H4 (cell line): ENCODE data around the gene KRT77. TPM values are rescaled to one million over a fixed set of nuclear protein-coding genes. Genes with fewer than 3 reads are reported as not detected.
"Not testable (repeated sequence)": the region's sequence is repeated elsewhere in the genome, so short reads cannot be mapped to it uniquely, and the experiment has no call there.

ENCODE experiments used
- DNase-seq: peaks from one replicate; pipeline ENCODE4 v3.0.0-alpha.2; 2015; ENCODE audit warnings: low spot score
- total RNA-seq: library from RNA; depleted of rRNA; stranded (reverse); fragments of >200 nt; shearing (Covaris generic); gene quantifications from 2 replicates; pipeline ENCODE4 v1.2.3, GENCODE V29; 2014

Gene KRT77
- total RNA-seq, 1 experiment from 2014 or later = not detected

DNA sequence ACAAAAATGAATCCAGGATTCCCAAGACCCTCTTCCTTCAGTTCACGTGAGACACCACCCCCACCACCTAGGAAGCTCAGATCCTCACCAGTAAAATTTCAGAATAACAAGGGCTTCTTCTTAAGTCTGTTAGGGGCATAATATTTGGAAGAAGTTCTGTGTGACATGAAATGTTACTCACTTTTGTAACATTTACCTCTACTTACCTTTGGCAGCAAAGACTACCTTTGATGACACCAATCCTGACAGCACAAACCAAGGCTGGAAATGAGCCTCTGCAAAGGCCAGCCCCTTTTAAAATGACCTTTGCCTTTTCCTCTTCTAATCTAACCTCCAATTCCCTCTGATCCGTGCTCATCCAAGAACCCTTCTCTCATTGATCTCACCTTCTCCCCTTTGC is 19.4 kb upstream of the KRT77 start:
- no peak for DNase-seq

DNA sequence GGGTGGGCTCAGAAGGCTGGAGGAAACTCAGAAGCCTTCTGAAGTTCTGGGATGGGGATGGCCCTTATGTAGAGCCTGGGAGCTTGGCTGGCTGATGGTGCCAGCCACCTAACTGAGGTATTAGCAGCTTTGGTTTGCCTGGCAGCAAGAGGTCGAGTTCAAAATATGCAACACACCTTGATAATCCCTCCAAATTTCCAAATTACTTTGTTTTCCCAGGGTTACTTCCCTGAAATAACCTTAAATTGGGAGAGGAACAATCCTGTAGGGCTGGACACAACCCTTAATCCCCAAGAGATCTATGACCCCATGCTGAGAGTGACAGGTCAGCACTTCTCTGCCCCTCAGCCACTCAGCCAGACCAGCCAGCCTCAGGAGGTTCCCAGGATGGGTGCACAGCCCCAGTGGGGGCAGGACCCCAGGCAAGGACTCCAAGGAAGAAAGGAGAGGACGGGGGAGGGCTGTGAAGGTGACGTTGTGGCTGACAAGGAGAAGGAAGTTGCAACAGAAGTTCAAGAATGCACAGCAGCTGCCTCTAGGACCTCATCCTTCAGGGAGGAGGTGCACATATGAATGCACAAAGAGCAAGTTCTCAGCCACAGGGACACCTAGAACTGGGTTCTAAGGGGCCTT is 18.6 kb upstream of the KRT77 start:
- no peak for DNase-seq

DNA sequence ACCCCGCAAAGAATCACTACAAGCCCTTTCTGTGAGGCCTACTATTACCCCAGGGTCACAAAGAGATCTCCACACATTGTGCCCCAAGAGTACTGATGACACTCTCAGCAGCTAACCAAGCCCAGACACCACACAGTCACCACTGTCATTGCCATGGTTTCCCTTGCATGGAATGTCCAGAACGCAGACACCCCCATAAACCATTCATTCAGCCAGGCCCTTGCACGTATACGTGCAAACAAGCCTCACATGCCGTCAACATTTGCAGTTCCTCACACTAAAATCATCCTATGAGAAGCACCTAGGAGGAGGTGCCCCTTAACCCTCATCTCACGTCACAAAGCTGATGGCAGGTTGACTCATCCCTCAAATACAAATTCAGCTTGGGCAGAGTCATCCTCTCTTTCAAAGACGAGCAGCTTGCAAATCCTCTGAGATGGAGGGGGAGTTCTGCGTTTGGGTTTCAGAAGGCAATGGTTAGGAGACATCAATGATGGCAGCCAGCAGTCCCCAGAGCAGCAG is 17.1 kb upstream of the KRT77 start:
- no peak for DNase-seq

DNA sequence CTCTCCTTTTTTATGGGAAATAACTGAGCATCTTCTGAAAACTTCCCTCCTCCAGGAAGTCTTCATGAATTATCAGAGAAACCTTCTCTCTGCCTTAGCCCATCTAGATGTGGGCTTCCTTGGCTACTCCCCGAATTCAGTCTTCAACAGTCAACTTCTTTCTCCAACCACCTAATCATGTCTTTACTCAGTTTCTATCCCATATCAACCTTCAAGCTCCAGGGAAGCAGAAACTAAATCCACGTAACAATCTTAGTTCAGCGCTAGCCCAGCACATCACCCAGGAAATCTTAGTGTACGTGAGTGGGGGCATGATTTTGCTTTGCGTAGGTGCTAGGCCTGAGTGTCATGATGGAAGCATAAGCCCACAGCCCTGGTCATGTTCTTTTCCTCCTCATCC is 12.7 kb upstream of the KRT77 start:
- DNase-seq = no peak

DNA sequence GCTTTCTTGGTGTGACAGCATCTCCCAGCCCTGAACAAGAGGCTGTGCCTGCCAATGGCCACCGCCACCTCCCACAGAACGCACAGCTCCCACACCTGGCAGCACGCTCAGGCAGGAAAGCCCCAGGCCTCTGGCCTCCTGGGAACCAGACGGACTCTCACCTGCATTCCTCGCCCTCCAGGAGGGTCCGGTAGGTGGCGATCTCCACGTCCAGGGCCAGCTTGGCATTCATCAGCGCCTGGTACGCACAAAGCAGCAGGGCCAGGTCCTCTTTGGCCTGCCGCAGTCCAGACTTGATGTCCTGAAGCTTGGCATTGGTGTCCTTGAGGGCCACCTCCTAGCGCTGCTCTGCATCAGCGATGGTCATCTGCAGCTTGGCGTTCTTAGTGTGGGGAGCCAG is 12.1 kb upstream of the KRT77 start:
- no peak for DNase-seq

DNA sequence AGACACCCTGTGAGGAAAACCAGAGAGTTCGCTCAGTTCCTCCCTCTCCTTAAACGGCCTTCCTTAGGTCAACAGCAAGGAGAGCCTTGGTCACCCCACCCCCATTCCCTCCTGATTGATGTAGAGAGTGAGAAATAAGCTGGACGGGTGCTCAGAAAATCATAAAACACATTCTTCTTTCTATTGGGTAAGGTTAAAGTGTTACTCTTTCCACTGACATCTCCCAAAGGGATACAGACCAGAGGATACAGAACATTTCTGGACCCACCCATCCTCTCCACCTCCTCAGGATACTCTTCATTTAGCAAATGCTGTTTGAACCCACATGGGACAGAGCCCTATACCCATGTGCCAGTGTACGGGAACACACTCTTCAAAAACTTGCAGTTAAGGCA is 11.6 kb upstream of the KRT77 start:
- DNase-seq = no peak

DNA sequence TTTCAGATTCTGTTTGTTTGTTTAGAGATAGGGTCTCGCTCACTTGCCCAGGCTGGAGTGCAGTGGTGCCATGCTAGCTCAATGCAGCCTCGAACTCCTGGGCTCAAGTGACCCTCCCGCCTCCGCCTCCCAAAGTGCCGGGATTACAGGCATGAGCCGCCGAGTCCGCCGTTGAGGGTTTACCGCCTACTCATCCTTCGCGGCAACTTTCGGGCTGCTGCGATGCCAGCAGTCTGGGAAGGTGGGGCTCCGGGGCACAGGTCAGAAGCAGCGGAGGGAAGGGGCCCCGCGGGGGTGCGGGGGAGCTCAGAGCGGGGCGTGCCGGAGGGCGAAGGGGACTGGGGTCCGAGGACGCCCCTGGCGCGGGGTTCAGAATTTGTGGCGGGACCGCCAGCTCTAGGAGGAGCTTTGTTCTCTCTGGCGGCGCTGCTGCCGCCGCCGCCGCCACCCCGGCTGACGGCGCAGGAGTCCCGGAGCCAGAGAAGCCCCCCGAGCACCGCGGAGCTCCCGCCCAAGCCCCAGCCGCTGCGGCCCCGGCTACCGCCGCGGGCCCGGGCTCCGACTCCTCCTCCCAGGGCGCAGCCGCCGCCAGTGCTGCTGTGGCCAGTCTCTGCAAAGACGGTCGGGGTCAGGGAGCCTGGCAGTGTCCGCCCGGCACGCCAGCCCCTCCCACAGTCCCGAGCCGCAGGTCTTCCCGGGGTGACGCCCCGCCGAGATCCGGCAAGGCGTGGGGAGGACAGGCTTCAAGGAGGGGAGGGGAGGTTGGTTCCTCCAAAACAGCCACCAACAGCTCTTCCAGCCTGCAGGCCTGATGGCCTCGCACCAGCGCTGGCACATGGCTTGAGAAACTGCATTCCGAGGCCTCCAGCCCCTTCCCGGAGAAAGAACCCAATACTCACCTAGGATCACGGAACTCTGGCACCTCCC is 10.9 kb upstream of the KRT77 start:
- no peak for DNase-seq

DNA sequence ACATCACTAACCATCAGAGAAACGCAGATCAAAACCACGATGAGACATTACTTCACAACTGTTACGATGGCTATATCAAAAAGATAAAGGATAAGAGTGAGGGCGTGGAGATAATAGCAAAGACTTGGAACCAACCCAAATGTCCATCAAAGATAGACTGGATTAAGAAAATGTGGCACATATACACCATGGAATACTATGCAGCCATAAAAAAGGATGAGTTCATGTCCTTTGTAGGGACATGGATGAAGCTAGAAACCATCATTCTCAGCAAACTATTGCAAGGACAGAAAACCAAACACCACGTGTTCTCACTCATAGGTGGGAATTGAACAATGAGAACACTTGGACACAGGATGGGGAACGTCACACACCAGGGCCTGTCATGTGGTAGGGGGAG is 8.8 kb upstream of the KRT77 start:
- not testable (repeated sequence) for DNase-seq

DNA sequence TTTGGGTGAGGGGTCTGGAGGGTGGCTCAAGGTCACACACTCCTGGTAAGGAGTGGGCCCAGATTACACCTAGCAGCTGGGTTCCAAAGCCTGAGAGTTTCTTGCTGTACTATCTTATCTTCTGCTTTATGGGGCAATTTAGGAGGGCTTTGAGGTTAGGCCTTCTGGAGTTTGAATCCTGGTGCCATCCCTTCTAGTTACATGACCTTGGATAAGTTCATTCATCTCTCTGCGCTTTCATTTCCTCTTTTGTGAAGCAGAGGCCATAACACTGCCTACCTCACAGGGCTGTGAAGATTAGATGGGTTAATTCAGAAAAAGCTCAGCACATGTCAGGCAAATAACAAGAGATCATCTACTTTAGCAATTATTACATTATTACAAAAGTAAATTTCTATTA is 7.4 kb upstream of the KRT77 start:
- DNase-seq = no peak

DNA sequence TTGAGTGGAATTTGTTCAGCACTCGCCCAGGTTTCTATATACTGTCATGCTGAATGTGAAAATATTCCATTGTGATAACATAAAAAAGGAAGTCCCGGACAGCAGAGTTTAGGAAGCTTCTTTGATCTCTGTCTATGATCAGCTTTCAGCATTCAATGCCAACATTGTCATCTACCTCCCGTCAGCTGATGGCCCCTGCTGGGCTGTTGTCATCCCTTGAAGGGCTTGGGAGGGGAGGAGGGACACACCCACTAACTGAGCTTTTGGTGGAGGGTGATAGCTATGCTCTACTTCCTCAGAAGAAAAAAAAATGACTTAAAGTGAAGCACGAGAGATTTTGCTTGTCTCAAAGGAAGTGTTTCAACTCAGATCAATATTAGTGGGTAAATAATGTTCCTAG is 4.7 kb upstream of the KRT77 start:
- DNase-seq = no peak

DNA sequence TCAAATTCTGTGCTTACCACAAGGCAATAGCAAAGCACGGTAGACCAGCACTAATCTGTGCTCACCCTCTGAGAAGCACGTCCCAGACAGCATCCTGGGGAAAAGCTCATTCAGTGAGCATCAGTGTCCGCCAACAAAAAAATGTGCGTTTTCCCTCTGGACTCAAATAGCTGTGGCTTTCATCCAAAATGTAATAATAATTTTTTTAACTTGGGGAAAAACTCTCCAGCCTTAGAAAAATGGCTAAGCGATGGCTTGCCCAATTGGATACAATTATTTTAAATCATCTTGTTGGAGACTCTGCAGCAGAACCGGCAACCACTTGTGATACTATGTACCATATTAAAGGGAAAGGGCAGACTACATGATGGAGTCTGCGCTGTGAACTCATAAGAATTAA is 1.1 kb upstream of the KRT77 start:
- DNase-seq = no peak

DNA sequence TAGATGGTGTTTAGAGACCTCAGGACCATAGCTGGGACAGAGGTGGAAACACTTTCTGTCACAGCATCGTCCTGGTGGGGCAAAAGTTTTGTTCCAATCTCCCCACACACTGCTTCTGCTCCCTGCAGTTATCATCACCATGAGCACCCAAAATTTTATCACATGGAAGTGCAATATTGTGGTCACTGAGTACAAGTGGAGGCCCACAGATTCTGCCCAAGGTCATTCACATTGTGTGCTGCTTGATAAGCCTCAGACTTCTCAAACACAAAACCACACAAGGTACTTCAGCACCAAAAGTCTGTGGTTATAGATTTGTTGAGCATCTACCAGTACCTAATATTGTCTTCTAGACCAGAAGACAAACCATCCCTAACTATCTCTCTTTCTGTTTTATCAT is 554 bp upstream of the KRT77 start:
- DNase-seq = no peak

DNA sequence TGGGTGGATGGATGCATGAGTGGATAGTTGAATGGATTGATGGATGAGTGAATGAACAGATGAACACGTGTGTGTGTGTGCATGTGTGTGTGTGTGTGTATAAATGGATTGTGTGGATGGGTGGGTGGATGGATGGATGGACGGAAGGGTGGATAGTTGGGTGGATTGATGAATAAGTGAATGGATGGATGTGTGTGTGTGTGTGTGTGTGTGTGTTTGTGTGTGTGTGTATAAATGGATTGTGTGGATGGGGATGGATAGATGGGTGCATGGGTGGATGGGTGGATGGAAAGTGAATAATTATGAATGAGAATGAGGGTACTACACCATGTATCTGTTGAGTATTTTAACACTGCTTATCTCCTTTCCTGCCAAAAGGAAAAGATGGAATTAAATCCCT is 986 bp downstream of the KRT77 start:
- no peak for DNase-seq

DNA sequence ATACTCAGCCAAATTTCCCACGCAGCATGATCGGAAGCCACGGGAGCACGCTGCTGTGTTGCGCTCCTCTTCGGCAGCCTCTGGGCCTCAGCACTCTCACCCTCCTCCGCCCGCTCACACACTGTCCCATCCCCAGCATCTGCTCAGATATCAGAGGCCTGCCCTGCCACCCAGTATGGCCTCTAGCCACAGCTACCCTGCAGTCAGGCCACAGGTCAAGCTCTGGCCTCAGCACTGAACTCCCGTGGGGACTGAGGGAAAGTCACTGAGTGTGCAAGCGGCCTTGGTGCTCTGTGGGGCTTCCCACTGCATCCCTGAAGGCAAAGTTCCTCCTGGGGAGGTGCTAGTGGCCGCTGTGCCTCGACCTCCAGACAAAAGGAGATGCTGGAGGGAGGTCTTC is 2.0 kb downstream of the KRT77 start:
- no peak for DNase-seq

DNA sequence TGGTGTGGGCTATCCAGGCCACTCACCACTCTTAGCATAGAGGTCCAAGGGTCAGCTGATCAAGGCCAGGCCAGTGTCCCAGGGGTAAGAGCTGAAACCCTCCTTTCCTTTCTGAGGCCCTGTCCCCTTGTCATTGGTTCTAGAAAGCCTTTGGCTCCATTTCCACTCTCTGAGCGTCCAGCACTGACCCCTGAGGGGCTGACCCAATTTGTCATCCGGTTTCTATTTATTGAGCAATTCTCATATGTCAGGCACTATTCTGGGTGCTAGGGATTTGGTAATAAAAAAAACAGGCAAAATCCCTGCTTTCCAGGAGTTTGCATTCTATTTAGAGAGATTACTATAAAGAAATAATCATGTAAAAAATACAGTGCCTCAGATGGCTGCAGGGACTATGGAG is 3.4 kb downstream of the KRT77 start:
- no peak for DNase-seq

DNA sequence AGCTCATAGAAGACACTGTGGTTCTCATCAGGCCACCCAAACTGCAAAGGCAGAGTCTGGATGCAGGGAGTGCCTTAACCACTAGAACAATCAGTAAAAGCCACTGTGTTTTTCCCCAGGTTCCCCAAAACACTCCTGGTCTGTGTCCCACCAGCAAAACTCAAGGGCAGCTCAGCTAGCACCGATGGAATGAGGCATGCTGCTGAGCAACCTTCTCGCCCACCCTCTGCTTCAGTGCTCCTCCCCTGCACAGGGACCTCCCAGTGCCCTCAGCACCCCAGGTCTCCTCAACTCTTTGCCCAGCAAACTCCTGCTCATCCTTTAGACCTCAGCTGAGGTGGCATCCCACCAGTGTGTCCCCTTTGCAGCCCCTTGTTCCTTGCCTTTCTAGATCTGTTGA is 4.0 kb downstream of the KRT77 start:
- no peak for DNase-seq

DNA sequence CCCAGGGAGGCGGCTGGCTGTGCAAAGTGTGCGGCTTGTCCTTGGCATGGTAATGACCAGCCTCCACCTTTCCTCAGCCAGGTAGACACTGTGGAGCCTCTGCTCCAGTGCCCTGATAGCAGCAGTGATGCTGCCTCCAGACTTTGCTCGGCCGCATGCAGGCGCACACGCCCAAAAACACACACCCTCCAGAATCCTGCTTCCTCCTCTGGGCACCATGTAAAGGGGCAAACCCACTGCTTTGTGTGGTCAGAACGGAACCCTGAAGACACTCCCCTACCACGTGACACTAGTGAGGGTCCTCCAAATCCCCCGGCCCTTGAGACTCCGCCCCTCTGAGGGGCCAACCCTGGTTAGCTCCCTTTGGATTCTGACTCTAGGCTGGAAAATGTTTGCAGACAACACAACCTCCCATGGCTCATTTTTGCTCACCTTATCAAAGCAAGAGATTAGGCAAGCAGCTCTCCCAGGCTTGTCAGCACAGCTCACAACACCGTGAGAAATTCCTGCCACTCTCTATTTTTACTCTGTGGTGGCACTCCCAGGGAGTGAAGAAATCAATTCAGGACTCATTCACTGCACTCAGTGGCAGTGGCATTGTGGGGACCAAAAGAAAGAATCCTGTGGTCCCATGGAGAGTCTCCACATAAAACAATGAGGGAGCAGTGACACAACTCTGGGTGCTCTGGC is 4.5 kb downstream of the KRT77 start:
- DNase-seq = no peak

DNA sequence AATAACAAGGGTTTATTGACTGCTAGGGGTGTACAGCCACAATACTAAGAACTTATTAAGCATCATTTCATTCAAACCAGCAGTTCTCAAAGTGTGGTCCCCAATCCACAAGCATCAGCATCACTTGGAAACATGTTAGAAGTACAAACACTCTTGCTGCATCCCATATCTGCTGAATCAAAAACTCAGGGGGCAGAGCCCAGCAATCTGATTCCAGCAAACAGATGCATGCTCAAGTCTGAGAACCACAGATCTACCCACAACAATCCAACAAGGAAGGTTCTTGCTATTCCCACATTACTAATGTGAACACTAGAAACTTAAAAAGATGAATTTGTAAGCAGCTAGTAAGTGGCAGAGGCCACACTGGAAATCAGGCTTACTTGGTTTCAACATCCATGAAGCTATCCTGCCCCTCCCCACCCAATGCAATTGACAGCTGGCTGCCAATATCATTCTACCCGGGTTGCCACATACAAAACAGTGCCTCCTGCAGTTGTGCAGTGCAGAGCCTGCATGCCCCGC is 6.2 kb downstream of the KRT77 start:
- no peak for DNase-seq

DNA sequence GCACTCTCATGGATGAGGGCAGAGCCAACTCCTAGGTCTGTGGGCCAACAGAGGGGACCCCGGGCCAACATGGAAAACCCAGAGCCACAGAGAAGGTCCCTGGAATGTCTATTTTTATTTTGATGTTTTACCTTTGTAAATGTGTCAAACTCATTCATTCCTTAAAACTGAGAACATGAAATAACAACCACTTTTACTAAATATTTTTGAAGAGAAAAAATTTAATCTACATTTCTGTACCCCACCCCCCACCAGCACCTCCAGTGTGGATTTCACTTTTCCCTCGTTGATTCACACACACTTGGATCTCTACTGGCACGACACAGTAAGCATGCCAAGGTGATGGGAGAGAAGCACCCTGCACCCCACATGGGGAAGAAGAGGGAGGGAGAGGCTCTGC is 6.7 kb downstream of the KRT77 start:
- DNase-seq = no peak

DNA sequence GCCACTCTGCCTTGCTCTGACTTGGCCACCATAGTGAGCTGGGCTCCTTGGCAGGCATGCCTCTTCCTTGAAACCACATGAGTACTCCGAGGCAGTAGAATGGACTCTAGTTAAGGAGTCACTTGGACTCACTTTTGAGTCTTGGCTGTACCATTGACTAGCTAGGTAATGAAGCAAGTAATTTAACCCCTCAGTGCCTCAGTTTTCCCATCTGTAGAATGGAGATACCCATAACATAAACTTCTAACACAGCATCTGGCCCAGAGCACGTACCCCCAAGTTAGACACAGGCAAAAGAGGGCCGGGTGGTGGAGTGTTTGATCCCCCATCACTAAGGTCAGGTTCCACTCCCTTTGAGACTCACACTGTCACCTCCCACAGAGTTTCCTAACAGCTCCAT is 8.3 kb downstream of the KRT77 start:
- no peak for DNase-seq

DNA sequence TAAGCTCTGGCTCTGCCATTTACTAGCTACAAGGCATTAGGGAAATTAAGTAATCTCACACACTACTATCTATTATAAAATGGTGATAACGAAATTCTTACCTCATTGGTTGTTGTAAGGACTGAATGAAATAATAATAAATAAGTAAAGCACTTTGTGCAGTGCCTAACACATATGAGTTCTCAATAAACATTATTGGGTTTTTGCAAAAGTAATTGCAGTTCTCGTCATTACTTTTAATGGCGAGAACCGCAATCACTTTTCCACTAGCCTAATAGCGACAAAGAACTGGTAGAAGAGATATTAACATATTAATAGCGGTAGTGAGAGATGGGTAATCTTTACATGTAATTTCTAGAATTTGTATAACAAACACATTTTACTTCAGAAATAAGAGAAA is 9.2 kb downstream of the KRT77 start:
- DNase-seq = no peak

DNA sequence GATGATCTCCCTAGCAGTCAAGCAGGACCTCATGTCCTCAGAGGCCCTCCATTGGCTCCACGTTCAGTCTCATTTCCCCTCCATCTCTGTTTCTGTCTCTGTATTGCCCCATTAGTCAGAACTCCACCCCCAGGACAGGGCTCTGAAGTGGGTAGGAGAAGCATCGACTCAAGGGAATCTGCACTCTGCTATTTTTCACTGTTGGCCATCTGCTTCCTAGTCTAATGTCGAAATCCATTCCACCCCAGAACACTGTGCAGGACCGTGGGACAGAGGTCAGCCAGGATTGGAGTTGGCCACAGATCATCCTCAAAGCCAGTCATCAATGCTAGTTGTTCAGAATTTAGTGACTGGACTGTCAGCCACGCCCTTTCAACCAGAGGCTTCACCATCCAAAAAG is 10.1 kb downstream of the KRT77 start:
- DNase-seq = no peak
